ENCODE results near the gene ALG1. TPM values are rescaled to one million over a fixed set of nuclear protein-coding genes. Genes with fewer than 3 reads are reported as not detected.
A peak's percentile ranks its signal among the peaks of the same experiment; 100 is the strongest.

Gene ALG1
- polyA plus RNA-seq, 1 donor from 2014 or later, result 13.9 TPM

GRCh38 chr16:5024632-5025031, 47.0 kb upstream of the ALG1 start:
- no peaks in the 10 kb centered on the region for H3K9me3 ChIP-seq (ENCODE audit: low read length)
- TF ChIP-seq SMC3 (conservative IDR thresholded peaks at IDR 0.05; ENCODE audit: poor library complexity) (peak; percentile 15), TAF1 (IDR thresholded peaks at IDR 0.05; ENCODE audit: low read depth) (no peak)
- no peaks in the 10 kb centered on the region for H3K9me2 ChIP-seq (ENCODE audit: insufficient read depth, low read length)
- H3K27me3 ChIP-seq (ENCODE audit: insufficient read depth, low read depth, low read length), result no peaks in the 10 kb centered on the region
- no peak overlapping the region for H3K27ac ChIP-seq (ENCODE audit: low read length)
- H3K9ac ChIP-seq (ENCODE audit: low read length), result no peak overlapping the region
- no peaks in the 10 kb centered on the region for H4K20me1 ChIP-seq (ENCODE audit: insufficient read depth)
- H3K4me3 ChIP-seq (ENCODE audit: low read length), result no peak overlapping the region
- no peaks in the 10 kb centered on the region for H3K36me3 ChIP-seq (ENCODE audit: insufficient read depth, low read length)
- no peaks in the 10 kb centered on the region for H3F3A ChIP-seq (ENCODE audit: insufficient read depth, low read length, poor library complexity, severe bottlenecking)
- H2AFZ ChIP-seq (ENCODE audit: low read depth, low read length), result no peak overlapping the region
- H3K79me2 ChIP-seq (replicated peaks; ENCODE audit: insufficient read depth, low read length), result no peaks in the 10 kb centered on the region
- no peak overlapping the region for H3K4me2 ChIP-seq (ENCODE audit: low read length)

- Histone ChIP-seq H4K20me1 (ENCODE audit: insufficient read depth) (no peaks in the 10 kb centered on the region), H3F3A (ENCODE audit: insufficient read depth, low read length, poor library complexity, severe bottlenecking) (no peaks in the 10 kb centered on the region), H3K36me3 (ENCODE audit: insufficient read depth, low read length) (no peaks in the 10 kb centered on the region), H3K27me3 (ENCODE audit: insufficient read depth, low read depth, low read length) (no peaks in the 10 kb centered on the region), H3K4me2 (ENCODE audit: low read length) (no peak overlapping the region), H3K9me3 (ENCODE audit: low read length) (no peaks in the 10 kb centered on the region), H2AFZ (ENCODE audit: low read depth, low read length) (no peak overlapping the region), H3K9me2 (ENCODE audit: insufficient read depth, low read length) (no peaks in the 10 kb centered on the region), H3K27ac (ENCODE audit: low read length) (no peak overlapping the region), H3K4me3 (ENCODE audit: low read length) (no peak overlapping the region), H3K79me2 (replicated peaks; ENCODE audit: insufficient read depth, low read length) (no peaks in the 10 kb centered on the region), H3K9ac (ENCODE audit: low read length) (no peak overlapping the region)
- TF ChIP-seq SMC3 (conservative IDR thresholded peaks at IDR 0.05; ENCODE audit: poor library complexity) (no peak), TAF1 (IDR thresholded peaks at IDR 0.05; ENCODE audit: low read depth) (no peak), REST (IDR thresholded peaks at IDR 0.05; ENCODE audit: borderline replicate concordance) (no peak)
These were observed 46.4 kb upstream of the ALG1 start for GRCh38 chr16:5025171-5025632.

GRCh38 chr16:5026664-5027063, 45.0 kb upstream of the ALG1 start:
- Histone ChIP-seq H3K9ac (ENCODE audit: low read length) (no peak overlapping the region), H3F3A (ENCODE audit: insufficient read depth, low read length, poor library complexity, severe bottlenecking) (no peaks in the 10 kb centered on the region), H3K4me3 (ENCODE audit: low read length) (no peak overlapping the region), H2AFZ (ENCODE audit: low read depth, low read length) (no peak overlapping the region), H3K36me3 (ENCODE audit: insufficient read depth, low read length) (no peaks in the 10 kb centered on the region), H3K9me3 (ENCODE audit: low read length) (no peaks in the 10 kb centered on the region), H3K9me2 (ENCODE audit: insufficient read depth, low read length) (no peaks in the 10 kb centered on the region), H4K20me1 (ENCODE audit: insufficient read depth) (no peaks in the 10 kb centered on the region), H3K4me2 (ENCODE audit: low read length) (no peak overlapping the region), H3K79me2 (replicated peaks; ENCODE audit: insufficient read depth, low read length) (no peaks in the 10 kb centered on the region), H3K27ac (ENCODE audit: low read length) (no peak overlapping the region), H3K27me3 (ENCODE audit: insufficient read depth, low read depth, low read length) (no peaks in the 10 kb centered on the region)
- TF ChIP-seq EZH2 (IDR thresholded peaks at IDR 0.05; ENCODE audit: borderline replicate concordance, insufficient read depth, low read length, poor library complexity, severe bottlenecking), result no peak
- no peak for TF ChIP-seq CTCF (IDR thresholded peaks at IDR 0.05; ENCODE audit: poor library complexity, severe bottlenecking)
- TF ChIP-seq TAF1 (IDR thresholded peaks at IDR 0.05; ENCODE audit: low read depth), result no peak
- TF ChIP-seq EP300 (conservative IDR thresholded peaks at IDR 0.05; ENCODE audit: poor library complexity, severe bottlenecking), result no peak
- TF ChIP-seq RAD21 (conservative IDR thresholded peaks at IDR 0.05), result no peak
- no peak for TF ChIP-seq REST (IDR thresholded peaks at IDR 0.05; ENCODE audit: borderline replicate concordance)
- TF ChIP-seq SMC3 (conservative IDR thresholded peaks at IDR 0.05; ENCODE audit: poor library complexity), result no peak
- TF ChIP-seq MXI1 (conservative IDR thresholded peaks at IDR 0.05; ENCODE audit: poor library complexity, severe bottlenecking), result no peak
- no peak for TF ChIP-seq POLR2AphosphoS5 (IDR thresholded peaks at IDR 0.05)

All from neural cell (in vitro differentiated cells).